NCI-H128 (cell line): Measurements from ENCODE around the gene MAPRE3.
"Not testable (repeated sequence)": the region's sequence is repeated elsewhere in the genome, so short reads cannot be mapped to it uniquely, and the experiment has no call there.

ENCODE experiments used
- DNase-seq: peaks from one replicate; lab custom pipeline; 2025; ENCODE audit not compliant: unreplicated experiment; lab: John Stamatoyannopoulos, UW

Gene MAPRE3

GRCh38 chr2:27067385-27067784 lies 96.9 kb downstream of the MAPRE3 start:
- no peak for DNase-seq

GRCh38 chr2:27069436-27069835 lies 99.0 kb downstream of the MAPRE3 start:
- no peak for DNase-seq

GRCh38 chr2:27069961-27070618 lies 99.7 kb downstream of the MAPRE3 start:
- DNase-seq, result no peak

GRCh38 chr2:27070653-27071276 lies 100.3 kb downstream of the MAPRE3 start:
- no peak for DNase-seq

- peak; percentile 56 for DNase-seq
Measured at GRCh38 chr2:27071277-27071989, 101.0 kb downstream of the MAPRE3 start, which contains the start of gene OST4. OST4 (minus strand) TSS chr2:27071654.

- DNase-seq, result no peak
Measured at GRCh38 chr2:27071990-27072830, 101.8 kb downstream of the MAPRE3 start.

GRCh38 chr2:27072920-27073319 lies 102.5 kb downstream of the MAPRE3 start:
- DNase-seq, result no peak

GRCh38 chr2:27073782-27074181 lies 103.3 kb downstream of the MAPRE3 start:
- DNase-seq, result no peak

- no peak for DNase-seq
Measured at GRCh38 chr2:27074738-27075565, 104.5 kb downstream of the MAPRE3 start.

- DNase-seq, result not testable (repeated sequence)
Measured at GRCh38 chr2:27075566-27075871, 105.1 kb downstream of the MAPRE3 start.

GRCh38 chr2:27076323-27076722 lies 105.9 kb downstream of the MAPRE3 start:
- DNase-seq, result no peak
